ENCODE data around the gene GLIPR1. TPM values are rescaled to one million over a fixed set of nuclear protein-coding genes. Genes with fewer than 3 reads are reported as not detected.
"Not testable (repeated sequence)": the region's sequence is repeated elsewhere in the genome, so short reads cannot be mapped to it uniquely, and the experiment has no call there.

GLIPR1 gene
- total RNA-seq, 1 donor from 2014 or later: 3.1 TPM

DNA sequence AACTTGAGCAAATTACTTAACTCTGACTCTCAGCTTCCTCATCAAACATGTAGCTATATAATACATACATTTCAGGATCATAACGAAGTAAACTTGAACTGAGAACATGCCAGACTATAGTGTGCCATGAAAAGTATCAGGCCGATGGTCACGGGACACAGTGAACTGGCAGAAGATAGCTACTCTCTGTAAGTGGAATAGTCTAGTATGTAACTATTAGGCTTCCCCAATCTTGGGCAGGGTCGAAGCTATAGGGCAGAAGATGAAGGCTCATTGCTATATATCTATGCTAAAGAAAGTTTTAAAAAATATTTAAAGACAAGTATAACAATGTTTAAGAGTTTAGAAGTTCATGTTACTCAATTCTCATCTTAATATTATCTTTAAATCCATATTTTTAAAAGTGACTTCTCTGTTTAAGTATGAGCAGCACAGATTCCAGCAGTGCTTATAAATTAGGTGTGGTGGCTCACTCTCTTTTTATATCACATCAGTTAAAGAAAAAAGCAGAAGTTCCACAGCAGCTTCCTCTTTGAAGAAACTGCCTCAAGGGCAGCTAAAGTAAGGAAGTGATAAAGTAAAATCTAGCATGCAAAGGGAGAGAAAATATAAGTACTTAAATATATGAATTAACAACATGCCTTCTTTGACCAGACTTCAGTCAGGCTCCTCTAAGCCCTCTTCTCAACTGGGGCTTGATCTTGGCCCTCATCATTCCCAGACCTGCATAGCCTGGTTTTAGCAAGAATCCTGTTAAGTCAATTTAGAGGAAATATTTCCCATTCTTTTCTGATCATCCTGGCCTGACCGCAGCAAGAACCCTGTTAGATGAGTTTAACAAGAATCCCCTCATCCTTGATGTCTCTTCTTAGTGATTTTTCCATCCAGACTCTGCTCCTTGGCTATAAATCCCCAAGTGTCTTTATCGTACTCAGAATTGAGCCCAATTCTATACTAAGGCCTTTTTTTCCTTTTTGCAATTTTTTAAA is 8.4 kb upstream of the GLIPR1 start:
- no peak for ATAC-seq
- DNase-seq (ENCODE audit: low spot score): no peak

DNA sequence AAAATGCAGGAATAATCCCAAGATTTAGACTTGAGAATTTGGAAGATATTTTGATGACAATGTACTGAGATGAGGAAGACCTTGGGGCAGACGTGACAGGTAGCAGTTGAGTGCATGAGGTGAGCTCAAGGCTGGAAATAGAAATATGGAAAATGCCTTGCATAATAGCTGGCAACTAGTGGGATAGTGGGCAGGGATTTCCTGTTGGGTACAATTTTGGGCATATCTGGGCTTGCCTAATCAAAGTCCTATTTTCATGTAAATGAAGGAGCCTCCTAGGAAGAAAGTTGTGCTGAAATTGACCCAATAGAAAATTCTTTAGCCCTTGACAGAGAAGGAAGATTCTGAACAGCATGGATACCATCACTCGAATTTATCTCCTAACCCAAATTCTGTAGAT is 6.4 kb upstream of the GLIPR1 start:
- DNase-seq (ENCODE audit: low spot score): no peak
- no peak for ATAC-seq

DNA sequence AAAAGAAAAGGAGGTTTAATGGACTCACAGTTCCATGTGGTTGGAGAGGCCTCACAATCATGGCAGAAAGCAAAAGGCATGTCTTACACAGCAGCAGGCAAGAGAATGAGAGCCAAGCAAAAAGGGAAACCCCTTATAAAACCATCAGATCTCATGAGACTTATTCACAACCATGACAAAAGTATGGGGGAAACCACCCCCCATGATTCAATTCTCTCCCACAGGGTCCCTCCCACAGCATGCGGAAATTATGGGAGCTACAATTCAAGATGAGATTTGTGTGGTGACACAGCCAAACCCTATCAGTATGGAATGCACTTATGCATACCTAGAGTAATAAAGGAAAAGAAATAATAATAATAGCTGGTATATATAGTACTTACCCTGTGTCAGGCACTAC is 4.5 kb upstream of the GLIPR1 start:
- no peak for DNase-seq (ENCODE audit: low spot score)

DNA sequence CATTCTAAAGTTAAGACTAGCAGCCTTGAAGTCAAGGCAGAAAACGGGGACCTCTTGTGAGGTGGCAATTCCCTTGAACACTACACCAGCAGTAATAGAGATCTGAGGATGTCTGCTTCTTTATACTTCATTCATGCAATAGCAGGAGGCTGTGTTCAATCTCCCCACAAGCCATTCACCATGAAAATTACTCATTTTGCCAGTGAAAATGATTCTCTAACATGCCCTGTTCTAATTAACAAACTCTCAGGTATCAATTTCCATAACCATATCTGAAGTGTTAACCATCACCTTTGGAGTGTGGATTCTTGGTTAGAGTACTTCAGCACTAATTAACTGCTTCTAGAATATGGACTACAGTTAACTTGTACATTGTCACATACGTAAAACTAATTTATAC is 3.4 kb upstream of the GLIPR1 start:
- ATAC-seq (no peak), DNase-seq (ENCODE audit: low spot score) (no peak)

More for the DNA sequence above, 4.5 kb upstream of the GLIPR1 start:
- no peak for ATAC-seq

DNA sequence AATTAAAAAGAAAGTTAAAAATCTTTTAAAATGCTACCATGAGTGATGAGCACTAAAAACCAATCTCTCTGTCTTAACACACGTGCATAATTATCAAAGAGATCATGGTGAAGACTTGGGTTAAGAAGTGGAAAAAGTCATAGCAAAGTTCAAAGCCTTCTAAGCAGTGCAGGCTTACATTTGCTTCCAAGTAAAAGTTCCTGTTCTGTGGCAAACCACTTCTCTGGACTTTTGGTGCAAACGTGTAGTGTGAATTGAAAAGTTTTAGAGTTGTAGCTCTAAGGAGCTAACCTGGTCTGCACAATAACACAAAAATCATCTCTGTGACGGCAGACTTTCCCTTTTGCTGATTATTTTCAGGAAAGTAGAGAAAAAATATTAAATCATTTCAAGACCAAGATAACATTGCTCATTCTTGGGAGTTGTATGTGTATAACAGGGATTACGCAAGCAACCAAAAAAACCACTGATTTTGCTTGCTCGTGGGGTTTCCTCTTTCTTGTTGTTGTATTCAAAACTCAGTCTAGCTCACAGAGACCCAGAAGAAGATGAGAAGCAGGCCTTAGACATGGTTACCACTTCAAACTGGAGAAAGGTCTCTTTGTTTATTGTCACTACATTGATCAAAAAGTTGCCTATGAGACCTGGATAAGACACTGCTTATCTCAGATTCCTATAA is 2.3 kb upstream of the GLIPR1 start:
- no peak for DNase-seq (ENCODE audit: low spot score)
- no peak for ATAC-seq

DNA sequence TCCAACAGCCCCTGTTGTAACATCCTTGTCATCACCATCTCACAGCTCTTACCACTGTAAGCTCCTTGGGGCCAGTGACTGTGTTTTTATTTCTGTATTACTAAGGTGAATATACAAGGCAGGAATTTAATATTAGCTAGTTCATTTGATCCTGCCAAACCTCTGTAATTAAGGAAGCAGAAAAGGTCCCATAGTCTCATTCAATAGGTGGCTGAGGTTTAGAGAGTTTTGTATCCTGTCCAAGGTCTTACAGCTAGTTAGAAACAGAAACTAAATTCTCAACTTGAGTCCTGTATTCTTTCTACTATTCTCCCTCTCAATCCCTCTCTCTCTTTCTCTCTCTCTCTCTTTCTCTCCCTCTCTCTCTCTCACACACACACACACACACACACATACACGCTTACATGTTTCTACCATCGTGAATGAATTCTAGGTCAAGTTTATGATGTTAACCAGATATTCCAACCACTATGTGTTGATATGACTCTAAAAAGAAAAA is 543 bp upstream of the GLIPR1 start:
- no peak for DNase-seq (ENCODE audit: low spot score)
- ATAC-seq: peak; percentile 65

DNA sequence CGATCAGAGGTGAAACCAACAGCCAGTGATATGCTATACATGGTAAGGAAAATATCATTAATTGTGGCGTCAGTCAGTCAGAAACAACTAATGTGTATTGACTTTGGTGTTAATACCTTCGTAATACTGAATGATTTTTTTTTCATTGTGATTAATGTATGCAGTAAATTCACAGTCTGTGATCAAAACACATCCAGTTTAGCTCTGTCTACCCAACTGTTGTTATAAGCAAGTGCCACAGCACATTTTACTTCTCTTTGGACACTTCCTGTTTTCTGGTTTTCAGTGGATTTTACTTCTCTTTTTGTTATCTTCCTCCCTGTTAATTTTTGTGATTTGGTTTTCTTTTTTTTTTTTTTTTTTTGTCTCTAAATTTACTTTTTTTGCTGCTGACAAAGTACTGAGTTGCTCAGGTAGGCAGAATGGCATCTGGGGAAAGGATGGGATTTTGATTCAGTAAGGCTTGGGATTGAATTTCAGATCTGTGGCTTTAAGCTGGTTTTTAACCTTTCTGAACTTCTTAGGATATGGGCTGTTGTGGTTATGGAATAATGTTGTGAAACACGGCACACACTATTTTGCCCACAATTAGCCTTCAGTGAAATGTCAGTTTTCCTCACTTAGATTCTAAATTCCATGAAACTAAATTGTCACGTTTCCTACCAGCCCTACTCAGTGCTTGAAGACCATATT is 604 bp downstream of the GLIPR1 start:
- DNase-seq (ENCODE audit: low spot score) (no peak), ATAC-seq (peak; percentile 8)

DNA sequence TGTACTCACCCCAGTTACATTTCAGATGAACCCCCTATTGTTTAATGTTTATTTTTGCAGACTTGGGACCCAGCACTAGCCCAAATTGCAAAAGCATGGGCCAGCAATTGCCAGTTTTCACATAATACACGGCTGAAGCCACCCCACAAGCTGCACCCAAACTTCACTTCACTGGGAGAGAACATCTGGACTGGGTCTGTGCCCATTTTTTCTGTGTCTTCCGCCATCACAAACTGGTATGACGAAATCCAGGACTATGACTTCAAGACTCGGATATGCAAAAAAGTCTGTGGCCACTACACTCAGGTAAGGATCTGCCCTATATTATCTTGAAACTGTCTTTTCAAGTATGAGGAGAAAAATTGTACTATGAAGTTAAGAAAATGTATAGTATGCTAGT is 1.2 kb downstream of the GLIPR1 start:
- no peak for ATAC-seq
- no peak for DNase-seq (ENCODE audit: low spot score)

DNA sequence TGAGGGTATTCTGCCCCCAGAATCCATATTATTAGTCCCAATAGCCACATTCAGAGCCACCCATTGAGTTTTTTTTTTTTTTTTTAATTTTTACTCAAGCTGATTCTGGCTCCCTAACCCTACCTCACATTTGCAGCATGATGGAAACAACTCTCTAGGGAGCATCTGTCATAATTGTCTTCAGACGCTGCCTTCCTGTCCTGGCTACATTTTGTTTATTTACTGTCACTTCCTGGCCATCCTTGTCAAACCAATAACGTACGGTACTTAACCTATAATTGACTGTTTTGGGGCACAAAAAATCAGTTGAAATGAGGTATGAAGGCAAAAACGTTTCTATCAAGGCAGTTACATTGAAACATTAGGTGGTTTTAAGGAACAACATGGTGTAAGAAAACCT is 2.1 kb downstream of the GLIPR1 start:
- no peak for ATAC-seq
- DNase-seq (ENCODE audit: low spot score): no peak

DNA sequence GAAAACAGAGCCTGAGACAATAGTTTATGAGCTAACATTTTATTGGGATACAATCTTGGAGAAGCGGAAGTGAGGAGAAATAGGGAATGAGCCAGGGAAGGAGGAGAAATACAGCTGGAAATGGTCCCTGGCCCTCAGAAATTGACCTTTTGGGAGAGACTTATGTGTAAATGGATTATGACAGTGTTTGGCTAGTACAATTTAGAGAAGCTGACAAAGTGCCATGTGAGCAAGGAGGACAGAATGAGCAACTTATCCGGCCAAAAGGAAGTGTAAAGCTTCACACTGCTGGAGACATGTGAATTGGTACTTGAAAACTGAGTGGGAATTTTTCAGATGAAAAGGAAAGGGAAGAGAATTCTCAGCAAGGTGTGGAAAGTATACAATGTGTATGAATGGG is 2.9 kb downstream of the GLIPR1 start:
- DNase-seq (ENCODE audit: low spot score): no peak

DNA sequence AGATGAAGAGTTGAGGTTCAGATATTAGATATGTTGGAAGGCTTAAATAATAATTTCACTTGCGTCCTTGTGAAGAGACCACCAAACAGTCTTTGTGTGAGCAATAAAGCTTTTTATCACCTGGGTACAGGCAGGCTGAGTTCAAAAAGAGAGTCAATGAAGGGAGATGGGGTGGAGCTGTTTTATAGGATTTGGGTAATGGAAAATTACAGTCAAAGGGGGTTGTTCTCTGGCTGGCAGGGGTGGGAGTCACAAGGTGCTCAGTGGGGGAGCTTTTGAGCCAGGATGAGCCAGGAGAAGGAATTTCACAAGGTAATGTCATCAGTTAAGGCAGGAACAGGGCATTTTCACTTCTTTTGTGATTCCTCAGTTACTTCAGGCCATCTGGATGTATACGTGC is 3.9 kb downstream of the GLIPR1 start:
- not testable (repeated sequence) for ATAC-seq; DNase-seq (ENCODE audit: low spot score)

More for the DNA sequence above, 2.9 kb downstream of the GLIPR1 start:
- ATAC-seq: no peak

DNA sequence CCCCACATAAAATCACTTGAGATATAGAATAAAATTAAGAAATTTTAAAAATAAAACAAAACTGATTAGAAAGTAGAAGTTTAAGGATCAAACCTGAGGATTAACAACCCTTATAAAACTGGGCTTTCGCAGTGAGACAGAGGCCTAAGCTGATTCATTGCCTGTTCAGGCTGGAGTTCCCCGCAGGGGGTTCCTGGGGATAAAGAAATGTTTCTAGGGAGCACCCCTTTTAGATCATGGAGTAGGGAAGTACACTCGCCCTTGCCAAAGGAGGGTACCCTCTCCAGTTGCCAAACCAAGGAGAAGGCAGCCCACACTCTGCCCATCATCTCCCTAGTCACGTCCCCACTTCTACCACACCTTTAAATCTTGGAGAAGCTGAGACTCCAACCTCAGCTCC is 6.8 kb downstream of the GLIPR1 start:
- ATAC-seq: no peak

DNA sequence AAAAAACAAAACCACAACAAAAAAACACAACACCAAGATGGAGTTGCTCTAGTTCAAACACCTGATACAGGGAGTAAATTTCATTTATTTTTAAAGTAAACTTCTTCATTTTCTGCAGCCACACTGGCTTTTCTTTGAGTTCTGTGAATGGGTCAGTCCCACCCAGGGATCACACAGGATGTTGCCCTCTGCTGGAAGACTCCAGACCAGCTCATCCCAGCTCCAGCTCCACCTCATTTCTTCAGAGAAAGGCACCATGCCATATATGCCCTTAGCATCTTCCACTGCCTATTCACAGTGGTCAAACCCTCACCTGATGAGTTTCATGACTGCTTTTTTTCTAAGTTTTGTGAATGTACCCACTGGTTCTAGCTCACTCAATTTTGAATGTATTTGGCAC is 8.0 kb downstream of the GLIPR1 start:
- DNase-seq (ENCODE audit: low spot score) (no peak), ATAC-seq (peak; percentile 60)

More for the DNA sequence above, 6.8 kb downstream of the GLIPR1 start:
- no peak for DNase-seq (ENCODE audit: low spot score)

DNA sequence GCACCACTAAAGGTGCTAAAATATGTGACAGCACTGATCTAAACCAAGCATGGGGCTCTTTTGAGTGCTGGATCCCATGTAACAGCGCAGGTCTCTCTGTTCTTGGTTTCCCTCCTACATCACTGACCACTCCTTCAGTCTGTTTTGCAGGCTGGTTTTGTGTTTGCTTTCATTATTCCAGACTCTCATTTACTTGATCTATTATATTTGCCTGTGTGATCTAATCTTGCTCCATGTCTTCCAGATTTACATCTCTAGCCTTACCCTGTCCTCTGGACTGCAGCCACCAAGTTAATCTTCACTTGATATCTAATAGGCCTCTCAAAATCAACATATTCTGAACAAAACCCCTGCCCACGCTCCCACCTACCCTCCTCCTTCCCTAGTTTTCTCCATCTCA is 8.6 kb downstream of the GLIPR1 start:
- ATAC-seq: no peak
- DNase-seq (ENCODE audit: low spot score): no peak

DNA sequence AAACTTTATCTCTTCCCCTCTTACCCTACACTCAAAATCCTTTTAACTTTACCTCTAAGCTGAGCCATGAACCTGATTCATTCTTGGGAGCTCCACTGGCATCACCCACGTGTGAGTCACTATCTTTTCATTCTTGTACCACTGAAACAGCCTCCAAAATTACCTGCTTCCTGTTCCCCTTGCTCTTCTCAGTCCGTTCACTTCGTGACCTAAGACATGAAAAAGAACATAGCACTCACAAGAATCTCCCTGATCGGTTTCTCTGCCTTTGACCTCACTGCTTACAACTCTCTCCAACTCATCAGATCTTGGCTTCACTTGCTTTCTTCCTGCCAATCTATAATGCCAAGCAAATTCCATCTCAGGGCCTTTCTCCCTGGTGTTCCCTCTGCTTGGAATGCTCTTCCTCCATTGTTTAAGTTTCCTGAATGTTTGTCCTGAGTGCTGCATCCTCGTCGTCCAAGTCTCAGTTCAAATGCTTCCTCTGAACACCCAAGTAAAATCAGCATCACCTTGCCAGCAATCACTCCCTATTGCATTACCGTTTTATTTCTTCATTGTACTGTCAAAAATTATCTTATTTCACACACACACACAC is 9.2 kb downstream of the GLIPR1 start:
- DNase-seq (ENCODE audit: low spot score) (no peak), ATAC-seq (no peak)

DNA sequence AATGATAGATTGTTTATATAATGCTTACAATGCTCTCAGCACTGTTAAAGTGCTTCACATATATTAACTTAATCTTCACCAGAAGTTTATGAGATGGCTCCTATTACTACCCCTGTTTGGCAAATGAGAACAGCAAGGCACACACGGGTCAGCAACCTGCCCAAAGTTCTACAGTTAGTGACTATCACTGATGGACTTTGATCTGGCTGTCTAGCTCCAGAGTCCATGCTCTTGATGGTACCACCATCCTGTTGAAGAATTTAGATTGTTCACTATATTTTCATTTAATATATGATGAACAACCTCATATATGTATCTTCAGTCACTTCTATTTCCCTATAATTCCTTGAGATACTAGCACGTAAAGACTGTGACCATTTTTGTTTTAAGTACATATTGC is 10.6 kb downstream of the GLIPR1 start:
- ATAC-seq: peak; percentile 93

DNA sequence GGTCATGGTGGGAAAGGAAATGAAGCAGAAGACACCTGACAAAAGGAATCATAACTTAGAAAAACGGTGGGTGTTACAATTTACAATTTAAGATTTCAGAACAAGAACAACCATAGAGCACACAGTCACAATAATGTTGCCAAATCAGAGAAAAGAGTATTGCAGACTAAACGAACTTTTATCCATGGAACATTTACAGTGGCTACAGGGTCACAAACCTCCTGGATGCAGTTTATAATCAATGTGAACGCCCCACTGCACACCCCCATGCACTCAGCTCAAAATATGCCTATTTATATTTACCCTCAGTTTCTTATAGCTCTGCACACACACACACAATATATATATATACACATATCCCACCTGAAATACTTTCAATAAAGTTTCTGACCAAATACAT is 22.9 kb downstream of the GLIPR1 start:
- DNase-seq (ENCODE audit: low spot score) (no peak), ATAC-seq (peak; percentile 73)

More for the DNA sequence above, 10.6 kb downstream of the GLIPR1 start:
- no peak for DNase-seq (ENCODE audit: low spot score)

DNA sequence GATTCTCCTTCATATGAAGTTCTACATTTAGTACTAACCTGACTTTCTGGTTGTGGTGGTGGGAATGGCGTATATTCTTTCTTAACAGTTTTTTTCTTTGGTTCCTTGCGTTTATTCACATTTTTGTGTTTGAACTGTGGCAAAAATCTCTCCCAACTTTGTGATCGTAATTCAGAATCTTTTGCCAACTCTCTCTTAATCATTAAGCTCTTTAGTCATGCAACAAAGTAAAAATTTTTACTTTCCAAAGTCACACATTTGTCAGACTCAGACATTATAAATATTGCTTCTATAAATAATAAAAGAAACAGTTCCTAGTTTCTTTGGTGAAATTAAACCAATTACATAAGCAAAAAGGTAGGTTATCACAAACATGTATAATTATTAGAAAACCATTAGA is 23.3 kb downstream of the GLIPR1 start:
- no peak for DNase-seq (ENCODE audit: low spot score)
- peak; percentile 67 for ATAC-seq

DNA sequence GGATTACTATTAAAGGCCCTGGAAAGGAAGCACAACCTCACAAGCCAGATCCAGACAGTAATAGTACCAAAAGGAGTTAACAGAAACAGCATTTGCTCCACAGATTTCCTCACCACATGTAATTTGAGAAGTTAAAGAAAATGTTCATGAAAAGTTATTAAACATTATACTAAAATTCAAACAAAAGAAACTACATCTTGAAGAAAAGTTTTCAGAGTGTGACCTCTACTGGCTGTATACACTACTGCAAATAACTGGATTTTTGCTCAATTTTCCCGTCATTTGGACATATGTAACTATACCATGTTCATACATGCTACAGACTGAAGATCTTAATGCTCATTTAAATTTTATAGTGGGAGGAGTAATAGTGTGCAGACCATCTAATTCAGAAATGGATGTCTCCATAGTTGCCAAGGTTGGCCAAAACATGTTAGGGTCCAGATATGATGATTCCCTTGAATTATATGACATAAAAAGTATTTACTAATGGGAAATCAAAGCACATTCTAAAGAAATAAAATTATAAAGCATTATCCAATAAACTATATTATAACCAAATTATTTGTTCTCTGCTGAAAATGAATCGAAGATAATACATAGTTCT is 25.3 kb downstream of the GLIPR1 start:
- DNase-seq (ENCODE audit: low spot score) (no peak), ATAC-seq (peak; percentile 56)

DNA sequence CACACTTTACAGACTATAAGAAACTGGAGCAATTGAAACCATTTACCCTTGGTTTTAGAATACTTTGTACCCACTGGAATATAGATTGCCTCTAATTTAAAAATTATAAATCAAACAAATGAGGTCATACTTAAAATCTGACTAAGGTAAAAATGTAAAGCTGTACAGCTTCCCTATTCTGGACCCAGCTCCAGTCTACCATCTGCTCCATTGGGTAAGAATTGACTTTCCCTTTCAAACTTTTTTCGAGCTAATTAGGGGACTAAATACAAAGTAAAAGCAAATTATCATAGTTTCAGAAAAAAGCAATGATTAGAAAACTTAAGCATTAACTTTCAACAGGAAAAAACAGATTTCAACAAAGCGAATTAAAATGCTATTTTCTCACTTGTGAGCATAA is 26.5 kb downstream of the GLIPR1 start:
- no peak for ATAC-seq
- DNase-seq (ENCODE audit: low spot score): no peak

Data from left lobe of liver (tissue), 2 donors.